Right atrium auricular region (tissue), 2 donors: ENCODE data around the gene INPP4B. TPM values are rescaled to one million over a fixed set of nuclear protein-coding genes. Genes with fewer than 3 reads are reported as not detected.
"Not testable (repeated sequence)": the region's sequence is repeated elsewhere in the genome, so short reads cannot be mapped to it uniquely, and the experiment has no call there.

Source experiments
- DNase-seq: peaks from one replicate; pipeline ENCODE4 v3.0.0-alpha.2; 2019; ENCODE audit warnings: low spot score
- H3K27ac ChIP-seq, 2 donors: fragments of 200-600 bp; sonication (generic); 1 replicate in 1 of 2; 2 replicates in 1 of 2; pipeline ENCODE4 v1.5.1; 2016 to 2019
- H3K27me3 ChIP-seq, 2 donors: fragments of 200-600 bp; sonication (generic); one replicate each; pipeline versions ENCODE4 v1.5.1 to v1.6.0; 2017 to 2019
- H3K36me3 ChIP-seq: fragments of 200-600 bp; sonication (generic); one replicate; pipeline ENCODE4 v1.5.1; 2016
- H3K4me1 ChIP-seq, 2 donors: fragments of 200-600 bp; sonication (generic); one replicate each; pipeline versions ENCODE4 v1.5.1 to v1.6.0; 2017 to 2019
- H3K4me3 ChIP-seq, 2 donors: fragments of 200-600 bp; sonication (generic); 1 replicate in 1 of 2; 2 replicates in 1 of 2; pipeline ENCODE4 v1.5.1; 2017 to 2019; ENCODE audit warnings: mild to moderate bottlenecking in 1 of 2, moderate library complexity in 1 of 2
- H3K9me3 ChIP-seq, 2 donors: fragments of 200-600 bp; sonication (generic); one replicate each; pipeline ENCODE4 v1.5.1; 2019
- total RNA-seq, 2 donors: library from RNA; depleted of rRNA; stranded (reverse); fragments of >200 nt; gene quantifications; one replicate each; pipeline ENCODE4 v1.1.0, GENCODE V29; 2016
- TF ChIP-seq, protein P1 (sequence below), 2 donors: fragments of 200-600 bp; sonication (generic); IDR thresholded peaks; one replicate each; pipeline ENCODE4 v1.5.1; 2019; ENCODE audit warnings: antibody characterized with exemption in 2 of 2

The INPP4B gene
- total RNA-seq, 2 donors from 2014 or later = 14.8 to 15.3 TPM

DNA sequence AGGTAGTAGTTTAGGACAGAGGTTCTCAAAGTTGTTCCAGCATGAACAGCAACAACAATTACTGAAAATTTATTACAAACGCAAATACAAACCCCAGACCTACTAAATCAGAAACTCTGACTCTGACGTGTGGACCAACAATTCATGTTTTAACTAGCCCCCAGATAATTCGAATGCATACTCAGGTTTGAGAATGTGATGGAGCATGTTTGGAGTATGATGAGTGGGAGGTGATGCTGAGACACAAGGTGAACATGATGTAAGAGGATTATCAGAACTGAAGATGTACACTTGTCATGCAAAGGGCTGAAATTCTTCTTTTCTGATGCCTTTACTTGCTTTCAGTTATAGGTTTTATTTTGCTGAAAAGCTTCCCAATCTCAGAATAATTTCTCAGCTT is 323.0 kb downstream of the INPP4B start:
- no peaks in the 10 kb centered on the region for H3K9me3 ChIP-seq
- no peak overlapping the region for H3K4me3 ChIP-seq
- TF ChIP-seq, protein P1, sequence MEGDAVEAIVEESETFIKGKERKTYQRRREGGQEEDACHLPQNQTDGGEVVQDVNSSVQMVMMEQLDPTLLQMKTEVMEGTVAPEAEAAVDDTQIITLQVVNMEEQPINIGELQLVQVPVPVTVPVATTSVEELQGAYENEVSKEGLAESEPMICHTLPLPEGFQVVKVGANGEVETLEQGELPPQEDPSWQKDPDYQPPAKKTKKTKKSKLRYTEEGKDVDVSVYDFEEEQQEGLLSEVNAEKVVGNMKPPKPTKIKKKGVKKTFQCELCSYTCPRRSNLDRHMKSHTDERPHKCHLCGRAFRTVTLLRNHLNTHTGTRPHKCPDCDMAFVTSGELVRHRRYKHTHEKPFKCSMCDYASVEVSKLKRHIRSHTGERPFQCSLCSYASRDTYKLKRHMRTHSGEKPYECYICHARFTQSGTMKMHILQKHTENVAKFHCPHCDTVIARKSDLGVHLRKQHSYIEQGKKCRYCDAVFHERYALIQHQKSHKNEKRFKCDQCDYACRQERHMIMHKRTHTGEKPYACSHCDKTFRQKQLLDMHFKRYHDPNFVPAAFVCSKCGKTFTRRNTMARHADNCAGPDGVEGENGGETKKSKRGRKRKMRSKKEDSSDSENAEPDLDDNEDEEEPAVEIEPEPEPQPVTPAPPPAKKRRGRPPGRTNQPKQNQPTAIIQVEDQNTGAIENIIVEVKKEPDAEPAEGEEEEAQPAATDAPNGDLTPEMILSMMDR (IDR thresholded peaks at IDR 0.05) = no peak
- no peaks in the 10 kb centered on the region for H3K4me1 ChIP-seq
- no peaks in the 10 kb centered on the region for H3K27me3 ChIP-seq
- no peak overlapping the region for H3K27ac ChIP-seq
- H3K36me3 ChIP-seq = no peaks in the 10 kb centered on the region
- no peak for DNase-seq

DNA sequence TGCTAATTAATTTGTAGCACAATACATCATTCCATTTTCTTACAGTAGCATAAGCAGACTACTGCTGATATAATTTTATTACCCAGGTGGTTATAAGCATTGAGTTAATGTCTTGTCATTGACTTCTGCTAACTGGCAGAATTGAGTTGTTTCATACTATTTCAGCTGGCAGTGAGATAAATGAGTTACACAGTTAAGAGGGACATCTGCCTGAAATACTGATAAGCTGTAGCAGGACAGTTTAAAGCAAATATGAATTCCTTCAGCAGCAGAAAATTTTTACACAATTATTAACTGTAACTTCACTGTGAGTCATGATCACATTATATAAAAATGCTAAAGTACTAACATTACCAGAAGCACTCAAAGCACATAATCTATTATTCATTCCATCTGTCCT is 326.8 kb downstream of the INPP4B start:
- Histone ChIP-seq H3K4me1 (peaks cover 0 to 6% of the 10 kb centered on the region in 2 donors), H3K36me3 (no peaks in the 10 kb centered on the region), H3K4me3 (no peak overlapping the region), H3K27ac (no peak overlapping the region), H3K9me3 (no peaks in the 10 kb centered on the region), H3K27me3 (no peaks in the 10 kb centered on the region)
- DNase-seq = no peak
- TF ChIP-seq, protein P1 (IDR thresholded peaks at IDR 0.05) = no peak

DNA sequence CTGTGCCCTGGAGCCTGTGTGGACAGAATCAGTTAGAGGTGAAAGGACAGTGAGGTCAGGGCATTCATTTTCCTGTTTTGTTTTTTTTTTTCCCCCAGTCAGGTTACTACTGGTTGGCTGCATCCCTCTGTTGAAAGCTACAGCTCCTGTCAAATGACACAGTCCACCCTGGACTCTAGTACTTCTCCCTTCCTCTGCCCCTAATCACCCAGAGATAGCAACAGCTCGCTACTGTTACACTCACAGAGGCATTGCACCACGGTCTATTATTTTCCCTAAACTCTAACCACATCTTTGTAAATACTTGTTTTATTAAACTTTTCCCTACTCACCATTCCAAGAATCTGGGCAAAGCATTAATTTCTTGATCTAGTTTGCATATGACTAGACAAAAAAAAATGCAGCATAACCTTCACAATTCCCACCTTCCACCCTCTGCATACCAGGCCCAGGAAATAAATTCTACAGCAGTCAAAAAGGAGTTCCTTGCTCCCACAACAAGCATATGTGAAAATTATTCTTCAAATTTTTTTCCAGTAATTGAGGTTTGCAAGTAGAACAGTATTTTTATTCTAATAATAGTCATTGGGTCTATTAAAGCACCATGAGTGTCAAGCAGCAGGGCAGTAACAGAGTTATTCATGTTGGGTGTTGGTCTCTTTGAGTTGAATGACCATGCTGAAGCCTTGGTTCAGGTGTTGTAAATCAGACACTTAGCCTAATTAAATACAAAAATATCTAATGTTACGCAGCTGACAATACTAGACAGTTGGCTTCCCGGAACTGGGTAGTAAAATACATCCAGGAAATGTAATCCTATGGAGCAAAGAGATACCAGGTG is 329.2 kb downstream of the INPP4B start:
- no peak for DNase-seq
- H3K4me3 ChIP-seq = no peak overlapping the region
- TF ChIP-seq, protein P1 (IDR thresholded peaks at IDR 0.05) = no peak
- no peaks in the 10 kb centered on the region for H3K27me3 ChIP-seq
- peaks cover 0 to 6% of the 10 kb centered on the region in 2 donors for H3K4me1 ChIP-seq
- H3K36me3 ChIP-seq = no peaks in the 10 kb centered on the region
- no peaks in the 10 kb centered on the region for H3K9me3 ChIP-seq
- H3K27ac ChIP-seq = no peak overlapping the region

DNA sequence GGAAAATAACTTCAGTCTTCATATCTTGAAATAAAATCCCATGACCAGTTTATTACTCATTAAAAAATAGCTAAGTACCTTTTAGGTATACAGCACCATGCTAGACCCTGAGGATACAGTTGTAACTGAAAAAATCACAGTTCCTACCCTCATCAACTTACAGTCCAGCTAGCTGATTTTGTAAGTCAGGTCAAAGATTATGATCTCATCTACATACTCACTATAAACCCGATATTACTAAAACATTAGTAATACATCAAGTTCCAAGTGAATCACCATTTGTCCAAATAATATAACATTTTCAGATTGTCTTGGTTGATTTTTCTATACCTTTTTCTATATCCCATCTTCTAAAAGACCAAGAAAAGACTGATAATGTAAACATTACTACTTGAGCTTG is 333.9 kb downstream of the INPP4B start:
- no peak overlapping the region for H3K4me3 ChIP-seq
- H3K36me3 ChIP-seq = no peaks in the 10 kb centered on the region
- no peaks in the 10 kb centered on the region for H3K27me3 ChIP-seq
- no peaks in the 10 kb centered on the region for H3K9me3 ChIP-seq
- no peak overlapping the region for H3K27ac ChIP-seq
- TF ChIP-seq, protein P1 (IDR thresholded peaks at IDR 0.05) = no peak
- peaks cover 0 to 6% of the 10 kb centered on the region in 2 donors for H3K4me1 ChIP-seq
- DNase-seq = no peak

DNA sequence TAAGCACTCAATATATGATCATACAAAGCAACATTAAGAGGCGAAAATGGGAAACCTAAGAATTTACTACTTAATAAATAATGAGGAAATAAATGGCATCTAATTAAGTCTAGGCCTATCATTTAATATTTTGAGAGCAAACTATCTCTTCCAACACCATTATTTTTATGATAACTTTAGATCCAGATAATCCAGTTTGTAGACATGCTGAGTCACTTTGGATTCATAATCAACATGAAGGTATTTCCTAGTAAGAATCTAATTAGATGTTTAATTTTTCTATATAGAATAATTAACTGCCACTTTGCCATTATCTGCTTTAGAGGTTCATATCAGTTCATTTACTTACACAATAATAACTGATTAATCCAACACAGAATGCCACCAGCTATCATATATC is 336.2 kb downstream of the INPP4B start:
- no peaks in the 10 kb centered on the region for H3K4me1 ChIP-seq
- no peak overlapping the region for H3K27ac ChIP-seq
- H3K27me3 ChIP-seq = no peaks in the 10 kb centered on the region
- DNase-seq = no peak
- H3K4me3 ChIP-seq = no peak overlapping the region
- no peaks in the 10 kb centered on the region for H3K36me3 ChIP-seq
- no peaks in the 10 kb centered on the region for H3K9me3 ChIP-seq
- TF ChIP-seq, protein P1 (IDR thresholded peaks at IDR 0.05) = no peak

DNA sequence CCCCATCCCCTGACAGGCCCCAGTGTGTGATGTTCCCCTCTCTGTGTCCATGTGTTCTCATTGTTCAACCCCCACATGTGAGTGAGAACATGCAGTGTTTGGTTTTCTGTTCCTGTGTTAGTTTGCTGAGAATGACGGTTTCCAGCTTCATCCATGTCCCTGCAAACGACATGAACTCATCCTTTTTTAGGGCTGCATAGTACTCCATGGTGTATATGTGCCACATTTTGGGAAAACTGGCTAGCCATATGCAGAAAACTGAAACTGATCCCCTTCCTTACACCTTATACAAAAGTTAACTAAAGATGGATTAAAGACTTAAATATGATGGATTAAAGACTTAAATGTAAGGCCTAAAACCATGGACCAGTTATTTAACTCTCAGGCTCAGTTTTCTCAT is 336.7 kb downstream of the INPP4B start:
- not testable (repeated sequence) for H3K27ac ChIP-seq, H3K9me3 ChIP-seq, H3K4me1 ChIP-seq, H3K4me3 ChIP-seq, H3K27me3 ChIP-seq, DNase-seq, H3K36me3 ChIP-seq
